ENCODE data around the gene CCDC92.

Gene CCDC92

DNA sequence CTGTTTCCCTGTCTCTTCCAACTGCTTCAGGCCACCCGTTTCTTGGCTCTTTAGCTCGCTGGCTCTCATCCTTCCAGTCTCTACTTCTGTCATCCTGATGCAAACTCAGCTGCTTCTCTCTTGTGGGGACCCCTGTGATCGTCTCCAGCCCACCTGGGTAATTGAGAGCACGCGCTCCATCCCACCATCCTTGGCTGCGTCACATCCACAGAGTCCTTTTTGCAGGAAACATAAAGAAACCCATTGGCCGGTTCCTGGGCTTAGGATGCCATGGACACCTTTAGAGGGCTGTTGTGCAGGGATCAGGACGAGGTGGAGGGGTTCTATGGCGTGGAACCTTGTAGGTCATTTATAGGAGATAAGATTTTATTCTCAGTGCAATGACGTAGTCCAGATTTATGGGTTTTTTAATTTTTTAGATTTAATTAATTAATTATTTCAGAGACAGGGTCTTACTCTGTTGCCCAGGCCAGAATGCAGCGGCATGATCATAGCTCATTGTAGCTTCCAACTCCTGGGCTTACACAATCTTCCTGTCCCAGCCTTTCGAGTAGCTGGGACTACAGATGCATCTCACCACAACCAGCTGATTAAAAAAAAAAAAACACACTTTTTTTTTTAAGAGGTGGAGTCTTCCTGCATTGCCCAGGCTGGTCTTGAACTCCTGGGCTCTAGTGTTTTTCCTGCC lies 82.6 kb downstream of the CCDC92 start:
- no peak for DNase-seq (ENCODE audit: low read depth)

DNA sequence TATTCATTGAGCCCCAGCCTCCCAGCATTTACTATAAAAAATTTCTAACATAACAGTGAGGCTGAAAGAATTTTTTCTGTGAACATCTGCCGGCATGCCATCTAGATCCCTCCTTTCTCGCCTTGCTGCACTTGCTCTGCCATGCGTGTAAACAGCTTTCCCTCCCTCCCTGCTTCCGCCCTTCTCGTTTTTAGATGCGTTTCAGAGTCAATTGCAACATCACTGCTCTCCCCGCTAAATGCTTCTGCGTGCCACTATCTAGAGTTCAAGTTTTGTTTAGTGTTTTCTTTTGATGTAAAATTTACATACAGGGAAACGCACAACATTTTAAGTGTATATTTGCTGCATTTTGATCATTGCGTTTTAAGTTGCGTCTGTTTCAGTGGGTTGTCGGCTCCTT lies 83.6 kb downstream of the CCDC92 start:
- DNase-seq (ENCODE audit: low read depth), result no peak

GRCh38 chr12:123886931-123887582 lies 85.6 kb downstream of the CCDC92 start:
- no peak for DNase-seq (ENCODE audit: low read depth)

GRCh38 chr12:123886258-123886657 lies 86.4 kb downstream of the CCDC92 start:
- no peak for DNase-seq (ENCODE audit: low read depth)
